MG63 (cell line): ENCODE data around the gene KLF14. TPM values are rescaled to one million over a fixed set of nuclear protein-coding genes. Genes with fewer than 3 reads are reported as not detected.

Experiments
- total RNA-seq: library from RNA; depleted of rRNA; stranded (reverse); fragments of >200 nt; shearing (Covaris generic); gene quantifications from 2 replicates; pipeline ENCODE4 v1.2.3, GENCODE V29; 2014; ENCODE audit warnings: low replicate concordance; rRNA removed

KLF14 gene
- total RNA-seq, 1 experiment from 2014 or later, result not detected

Other genes with a start within 250 kb of the KLF14 start
- not detected in 2 replicates for gene MEST, start 242.1 kb downstream of the KLF14 start, total RNA-seq
- gene COPG2, start 65.5 kb downstream of the KLF14 start, total RNA-seq, result 32.0 and 40.1 TPM in 2 replicates
- gene TSGA13, start 47.7 kb downstream of the KLF14 start, total RNA-seq, result not detected in 2 replicates